Measurements from ENCODE around the gene COBL. TPM values are rescaled to one million over a fixed set of nuclear protein-coding genes. Genes with fewer than 3 reads are reported as not detected.

COBL gene
- total RNA-seq, 1 experiment from 2014 or later: 52.3 TPM

- H4K20me1 ChIP-seq (ENCODE audit: control insufficient read depth, insufficient read depth, insufficient read length): no peaks in the 10 kb centered on the region
- H2BK15ac ChIP-seq (ENCODE audit: low read depth, low read length): no peak overlapping the region
- H3K27ac Mint-ChIP-seq: no peak overlapping the region
- H3K4me2 ChIP-seq (ENCODE audit: insufficient read depth, insufficient read length, low read length): no peak overlapping the region
- H3K23ac ChIP-seq (ENCODE audit: insufficient read length, low read depth, low read length): no peak overlapping the region
- H3K27me3 ChIP-seq (ENCODE audit: insufficient read depth, low read length): no peaks in the 10 kb centered on the region
- H3K36me3 Mint-ChIP-seq (ENCODE audit: insufficient read depth in 1 of 3, low read depth in 3 of 3): peaks cover 0 to 7% (median 1%) of the 10 kb centered on the region in 3 experiments; a peak in 4 of 7 replicates
- H4K5ac ChIP-seq (ENCODE audit: insufficient read length, low read depth, low read length): no peak overlapping the region
- H3K14ac ChIP-seq (ENCODE audit: insufficient read depth, low read length): no peak overlapping the region
- no peak overlapping the region for H3K4ac ChIP-seq (ENCODE audit: low read depth, low read length)
- no peak overlapping the region for H2AFZ ChIP-seq (ENCODE audit: low read length)
- TF ChIP-seq CTCF (conservative IDR thresholded peaks at IDR 0.05): no peak
- no peak for DNase-seq
- peaks cover 8% of the 10 kb centered on the region; the same call in 1 of the 2 replicates for H3K4me1 ChIP-seq (ENCODE audit: insufficient read depth, low read length)
- no peak overlapping the region for H3K27ac ChIP-seq (ENCODE audit: insufficient read length, low read depth, low read length)
- H3K56ac ChIP-seq (ENCODE audit: insufficient read length, low read depth, low read length): no peak overlapping the region
- H2BK5ac ChIP-seq (ENCODE audit: insufficient read length, low read length): no peak overlapping the region
- no peaks in the 10 kb centered on the region for H3K79me1 ChIP-seq (ENCODE audit: insufficient read depth, low read depth, low read length, poor library complexity, severe bottlenecking)
- no peak overlapping the region for H2BK120ac ChIP-seq (ENCODE audit: low read depth, low read length, poor library complexity, severe bottlenecking)
- no peak overlapping the region for H3K4me3 Mint-ChIP-seq
- H3K18ac ChIP-seq (ENCODE audit: insufficient read length, low read depth, low read length): no peak overlapping the region
- H4K8ac ChIP-seq (replicated peaks; ENCODE audit: insufficient read length, low read depth, low read length): no peak overlapping the region
- H3K23me2 ChIP-seq (ENCODE audit: insufficient read length, low read depth, low read length, poor library complexity, severe bottlenecking): no peaks in the 10 kb centered on the region
- no peak overlapping the region for H2BK12ac ChIP-seq (ENCODE audit: insufficient read length, low read depth, low read length)
- H3K9me3 ChIP-seq (ENCODE audit: control insufficient read depth, low read depth, low read length): no peaks in the 10 kb centered on the region
- H3K9me3 Mint-ChIP-seq: no peaks in the 10 kb centered on the region
- H3T11ph ChIP-seq (ENCODE audit: low read length): no peak overlapping the region
- peaks cover 26 to 27% of the 10 kb centered on the region in 2 experiments for H3K4me1 Mint-ChIP-seq
- no peak overlapping the region for H4K91ac ChIP-seq (ENCODE audit: insufficient read length, low read depth, low read length)
- H2AK5ac ChIP-seq (ENCODE audit: insufficient read length, low read length): no peak overlapping the region
- H3K79me2 ChIP-seq (ENCODE audit: insufficient read depth, low read length): no peaks in the 10 kb centered on the region
- WGBS (ENCODE audit: extremely low coverage, insufficient read length, low lambda C conversion rate): no CpG with 5 or more reads among the region's 3 CpGs
- H3K27me3 Mint-ChIP-seq (ENCODE audit: low read depth): no peaks in the 10 kb centered on the region
- H3K9ac ChIP-seq (ENCODE audit: extremely low read depth, insufficient read length, low read length): no peak overlapping the region
- no peak overlapping the region for H2BK20ac ChIP-seq (ENCODE audit: low read depth, low read length, poor library complexity, severe bottlenecking)
Observed at GRCh38 chr7:51104278-51104677, 212.3 kb downstream of the COBL start.

Data from H9 (cell line).